Fibroblast of peridontal ligament (primary cell): ENCODE results near the gene DESI2.

Experiments used
- DNase-seq: peaks from one replicate; pipeline ENCODE4 v3.0.0-alpha.2; 2010; ENCODE audit errors: extremely low read depth

DESI2 gene

GRCh38 chr1:244751271-244751895, 98.5 kb downstream of the DESI2 start:
- DNase-seq = no peak

- DNase-seq = no peak
These were observed 102.7 kb downstream of the DESI2 start for GRCh38 chr1:244755673-244756072.

- peak; percentile 56 for DNase-seq
These were observed 104.4 kb downstream of the DESI2 start for GRCh38 chr1:244757091-244757939.
